Esophagus muscularis mucosa (tissue), 4 donors: ENCODE data around the gene FERMT1.

Source experiments
- EP300 ChIP-seq: sonication (generic); formaldehyde crosslinking; IDR thresholded peaks from one replicate; pipeline ENCODE4 v1.6.1; 2017; ENCODE audit warnings: antibody characterized with exemption
- POLR2A ChIP-seq: fragments of 450-650 bp; IDR thresholded peaks from one replicate; pipeline ENCODE4 v1.6.1; 2017; ENCODE audit warnings: antibody characterized with exemption, moderate library complexity, mild to moderate bottlenecking, low read depth
- POLR2AphosphoS5 ChIP-seq, 2 donors: sonication (generic); formaldehyde crosslinking; IDR thresholded peaks; one replicate each; pipeline ENCODE4 v1.6.1; 2017; ENCODE audit warnings: antibody characterized with exemption in 2 of 2
- TF ChIP-seq, protein P1 (sequence below), 3 experiments: fragments of 200-600 bp in 2 of 3; fragments of 450-650 bp in 1 of 3; sonication (generic) in 2 of 3; IDR thresholded peaks; one replicate each; pipeline ENCODE4 v1.5.1; 2017 to 2019; ENCODE audit warnings: antibody characterized with exemption in 3 of 3, mild to moderate bottlenecking in 2 of 3, moderate library complexity in 1 of 3

DNA sequence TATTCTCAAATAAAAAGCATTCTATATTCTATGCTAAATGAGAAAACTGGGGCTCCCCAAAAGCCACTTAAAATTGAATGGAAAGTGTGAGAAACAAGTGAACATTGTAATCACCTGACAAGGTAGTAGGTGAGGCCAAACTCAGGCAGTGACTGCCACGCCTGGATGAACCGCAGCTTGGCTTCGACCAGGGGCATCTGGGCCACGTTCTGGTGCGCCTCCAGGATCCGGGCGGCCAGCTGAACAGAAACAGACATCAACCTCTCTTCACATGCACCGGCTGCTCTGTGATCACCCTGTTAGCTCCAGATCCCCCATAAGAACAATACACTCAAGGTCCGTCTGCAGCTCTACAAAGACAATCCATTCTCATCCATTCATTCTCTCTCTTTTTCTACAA lies 38.9 kb downstream of the FERMT1 start:
- TF ChIP-seq, protein P1, sequence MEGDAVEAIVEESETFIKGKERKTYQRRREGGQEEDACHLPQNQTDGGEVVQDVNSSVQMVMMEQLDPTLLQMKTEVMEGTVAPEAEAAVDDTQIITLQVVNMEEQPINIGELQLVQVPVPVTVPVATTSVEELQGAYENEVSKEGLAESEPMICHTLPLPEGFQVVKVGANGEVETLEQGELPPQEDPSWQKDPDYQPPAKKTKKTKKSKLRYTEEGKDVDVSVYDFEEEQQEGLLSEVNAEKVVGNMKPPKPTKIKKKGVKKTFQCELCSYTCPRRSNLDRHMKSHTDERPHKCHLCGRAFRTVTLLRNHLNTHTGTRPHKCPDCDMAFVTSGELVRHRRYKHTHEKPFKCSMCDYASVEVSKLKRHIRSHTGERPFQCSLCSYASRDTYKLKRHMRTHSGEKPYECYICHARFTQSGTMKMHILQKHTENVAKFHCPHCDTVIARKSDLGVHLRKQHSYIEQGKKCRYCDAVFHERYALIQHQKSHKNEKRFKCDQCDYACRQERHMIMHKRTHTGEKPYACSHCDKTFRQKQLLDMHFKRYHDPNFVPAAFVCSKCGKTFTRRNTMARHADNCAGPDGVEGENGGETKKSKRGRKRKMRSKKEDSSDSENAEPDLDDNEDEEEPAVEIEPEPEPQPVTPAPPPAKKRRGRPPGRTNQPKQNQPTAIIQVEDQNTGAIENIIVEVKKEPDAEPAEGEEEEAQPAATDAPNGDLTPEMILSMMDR (IDR thresholded peaks at IDR 0.05): no peak
- no peak for TF ChIP-seq POLR2A
- TF ChIP-seq POLR2AphosphoS5 (IDR thresholded peaks at IDR 0.05): no peak
- TF ChIP-seq EP300: no peak
